DMS153 (cell line): ENCODE measurements around the gene CLN6.
"Not testable (repeated sequence)": the region's sequence is repeated elsewhere in the genome, so short reads cannot be mapped to it uniquely, and the experiment has no call there.

Experiments
- DNase-seq: peaks from one replicate; lab custom pipeline; 2025; lab: John Stamatoyannopoulos, UW

Gene CLN6

DNA sequence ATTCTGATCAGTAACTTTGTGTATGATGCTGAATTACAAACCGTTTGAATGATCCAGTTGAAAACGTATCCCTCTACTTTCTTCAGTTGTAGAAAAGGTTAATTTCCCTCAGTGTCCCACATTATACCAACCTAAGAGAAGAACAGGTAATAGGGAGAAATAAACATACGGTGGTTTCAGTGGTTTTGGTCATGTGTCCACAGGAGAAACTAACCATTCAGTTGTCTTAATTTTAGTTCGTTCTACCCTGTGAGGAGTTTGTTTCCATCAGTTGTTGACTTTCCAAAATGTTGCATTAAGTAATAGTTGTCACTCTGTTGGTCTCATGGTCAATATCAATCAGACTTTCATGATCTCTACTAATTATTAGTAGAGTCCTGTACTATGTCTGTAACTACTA, 39.5 kb downstream of the CLN6 start:
- DNase-seq: no peak

DNA sequence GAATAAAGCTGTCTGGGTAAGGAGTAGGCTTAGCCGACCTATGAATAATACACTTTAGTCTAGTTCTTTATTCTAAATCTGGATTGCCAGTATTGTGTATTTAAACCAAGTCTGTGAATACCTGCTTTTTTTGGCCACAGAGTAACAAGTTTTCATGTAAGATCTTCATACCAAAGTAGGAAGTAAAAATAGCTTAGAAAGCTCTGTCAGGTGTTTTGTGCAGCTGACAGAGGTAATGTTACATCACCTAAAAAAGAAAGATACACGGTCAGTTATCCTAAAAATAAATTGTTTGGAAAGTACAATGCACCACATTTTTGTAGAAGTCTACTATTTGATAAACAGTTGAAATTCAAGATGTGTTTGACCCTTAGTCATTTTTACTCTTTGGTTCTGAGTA, 40.9 kb downstream of the CLN6 start:
- DNase-seq: no peak

DNA sequence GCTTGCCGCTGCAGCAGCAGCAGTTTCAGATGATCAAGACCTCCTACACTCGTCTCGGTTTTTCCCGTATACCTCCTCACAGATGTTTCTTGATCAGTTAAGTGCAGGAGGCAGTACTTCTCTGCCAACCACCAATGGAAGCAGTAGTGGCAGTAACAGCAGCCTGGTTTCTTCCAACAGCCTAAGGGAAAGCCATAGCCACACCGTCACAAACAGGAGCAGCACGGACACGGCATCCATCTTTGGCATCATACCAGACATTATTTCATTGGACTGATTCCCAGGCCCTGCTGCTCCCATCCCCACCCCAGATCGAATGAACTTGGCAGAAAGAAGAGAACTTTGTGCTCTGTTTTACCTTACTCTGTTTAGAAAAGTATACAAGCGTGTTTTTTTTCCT, 42.0 kb downstream of the CLN6 start:
- no peak for DNase-seq

DNA sequence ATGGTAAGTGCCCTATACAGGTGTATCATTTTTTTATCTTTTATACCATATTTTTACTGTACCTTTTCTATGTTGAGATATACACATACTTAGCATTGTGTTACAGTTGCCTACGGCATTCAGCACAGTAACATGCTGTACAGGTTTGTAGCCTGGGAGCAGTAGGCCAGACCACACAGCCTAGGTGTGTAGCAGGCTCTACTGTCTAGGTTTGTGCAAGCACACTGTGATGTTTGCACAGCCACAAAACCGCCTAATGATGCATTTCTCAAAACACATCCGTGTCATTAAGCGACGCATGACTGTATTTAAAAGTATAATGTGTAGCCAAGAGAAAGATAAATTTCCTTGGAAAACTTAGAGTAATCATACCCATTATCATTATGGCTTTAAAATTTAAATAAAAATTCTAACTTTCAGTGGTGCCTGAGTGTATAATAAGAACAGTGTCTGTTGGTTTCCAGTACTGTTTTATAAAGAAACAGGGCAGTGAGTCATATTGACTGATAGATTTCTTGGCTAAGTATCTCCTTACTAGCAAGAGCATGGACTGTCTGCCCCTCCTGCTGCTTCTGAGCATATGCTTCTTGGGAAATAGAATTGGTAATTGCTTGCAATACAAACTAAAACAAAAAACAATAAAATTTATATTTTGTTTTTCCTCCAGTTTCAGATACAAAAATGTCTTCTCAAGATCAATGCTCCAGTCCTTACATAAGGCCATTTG, 42.7 kb downstream of the CLN6 start:
- no peak for DNase-seq

DNA sequence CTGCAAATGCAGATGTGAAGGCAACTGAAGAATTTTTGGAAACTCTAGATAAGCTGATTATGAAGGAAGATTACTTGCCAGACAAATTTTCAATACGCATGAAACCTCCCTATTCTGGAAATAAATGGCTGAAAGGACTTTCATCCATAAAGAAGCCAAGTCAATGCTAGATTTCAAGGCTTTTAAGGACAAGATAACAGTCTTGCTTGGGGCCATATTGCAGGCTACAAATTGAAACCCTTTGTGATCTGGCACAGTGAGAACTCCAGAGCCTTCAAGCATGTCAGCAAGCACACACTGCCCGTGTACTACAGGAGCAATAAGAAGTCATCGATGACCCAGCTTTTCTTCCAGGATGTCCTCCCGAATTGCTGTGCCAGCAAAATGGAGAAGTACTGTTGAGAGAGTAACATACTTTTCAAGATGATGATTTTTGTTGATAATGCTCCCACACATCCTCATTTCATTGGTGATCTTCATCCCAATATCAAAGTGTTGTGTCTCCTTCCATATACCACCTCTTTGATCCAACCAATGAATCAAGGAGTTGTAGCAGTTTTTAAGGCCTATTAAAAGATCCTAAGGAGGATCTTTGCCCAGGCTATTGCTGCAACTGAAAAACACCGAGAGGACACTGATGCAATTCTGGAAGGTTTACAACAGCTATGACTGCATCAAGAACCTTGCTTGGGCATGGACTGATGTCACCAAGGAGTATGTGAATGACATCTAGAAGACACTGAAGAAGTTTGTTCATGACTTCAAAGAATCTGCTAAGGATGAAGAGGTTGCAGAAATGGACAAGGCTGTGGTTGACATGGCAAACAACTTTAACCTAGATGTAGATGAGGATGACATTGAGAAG, 44.7 kb downstream of the CLN6 start:
- no peak for DNase-seq

DNA sequence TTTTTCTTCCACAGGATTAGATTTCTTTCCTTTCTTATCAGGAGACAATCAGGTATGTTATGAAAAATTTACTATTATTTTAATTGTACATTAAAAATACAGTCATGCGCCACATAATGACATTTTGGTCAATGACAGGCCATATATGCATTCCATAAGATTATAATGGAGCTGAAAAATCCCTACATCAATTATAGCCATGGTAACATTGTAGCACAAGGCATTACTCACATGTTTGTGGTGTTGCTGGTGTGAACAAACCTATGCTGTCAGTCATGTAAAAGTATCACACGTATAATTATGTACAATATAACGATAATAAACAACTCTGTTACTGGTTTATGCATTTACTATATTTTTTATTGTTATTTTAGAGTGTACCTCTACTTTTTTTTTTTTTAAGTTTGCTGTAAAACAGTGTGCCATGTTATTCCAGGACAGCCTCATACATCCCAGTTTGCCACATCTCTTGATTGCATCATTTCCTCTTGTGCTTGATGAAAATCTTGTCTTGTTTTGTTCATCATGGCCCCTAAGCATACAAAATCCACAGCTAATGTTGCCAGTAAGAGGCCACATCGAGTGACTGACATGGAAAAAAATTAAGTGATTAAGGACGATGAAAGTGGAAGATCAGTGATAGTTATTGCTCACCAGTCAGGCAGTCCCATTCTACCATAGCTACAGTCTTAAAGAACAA, 45.8 kb downstream of the CLN6 start:
- no peak for DNase-seq

DNA sequence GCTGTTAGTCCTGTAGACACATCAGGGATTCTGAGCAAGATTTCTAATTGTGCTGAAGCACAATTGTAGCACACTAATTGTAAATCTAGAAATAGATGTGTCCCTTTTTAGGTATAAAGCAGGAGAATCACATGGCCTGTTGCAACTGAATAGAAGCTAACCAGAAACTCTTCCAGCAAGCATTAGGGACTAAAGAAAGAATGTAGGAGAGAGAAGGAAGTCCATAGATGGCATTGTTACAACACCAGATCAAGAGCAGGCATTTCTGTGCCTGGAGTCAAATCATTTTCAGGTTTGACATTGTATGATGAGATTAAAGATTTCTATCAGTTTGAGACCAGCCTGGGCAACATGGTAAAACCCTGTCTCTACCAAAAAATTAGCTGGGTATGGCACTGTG, 51.8 kb downstream of the CLN6 start:
- no peak for DNase-seq

DNA sequence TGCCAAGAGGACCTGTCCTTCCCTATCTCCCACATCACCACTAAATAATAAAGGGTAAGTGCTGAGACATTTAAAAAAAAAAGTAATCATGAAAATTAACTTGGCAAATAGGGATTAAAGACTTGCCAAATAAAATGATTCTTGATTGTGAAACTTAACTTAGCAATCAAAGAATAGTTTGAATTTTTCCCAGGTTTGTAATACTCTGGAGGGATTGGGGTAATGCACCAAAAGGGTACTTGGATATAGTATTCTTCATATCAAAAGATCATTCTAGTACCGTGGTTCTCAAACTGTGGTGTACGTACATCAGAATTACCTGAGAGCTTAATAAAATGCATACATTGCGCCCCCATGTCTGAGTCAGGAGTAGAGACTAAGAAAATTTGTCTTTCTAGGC, 52.9 kb downstream of the CLN6 start:
- no peak for DNase-seq

DNA sequence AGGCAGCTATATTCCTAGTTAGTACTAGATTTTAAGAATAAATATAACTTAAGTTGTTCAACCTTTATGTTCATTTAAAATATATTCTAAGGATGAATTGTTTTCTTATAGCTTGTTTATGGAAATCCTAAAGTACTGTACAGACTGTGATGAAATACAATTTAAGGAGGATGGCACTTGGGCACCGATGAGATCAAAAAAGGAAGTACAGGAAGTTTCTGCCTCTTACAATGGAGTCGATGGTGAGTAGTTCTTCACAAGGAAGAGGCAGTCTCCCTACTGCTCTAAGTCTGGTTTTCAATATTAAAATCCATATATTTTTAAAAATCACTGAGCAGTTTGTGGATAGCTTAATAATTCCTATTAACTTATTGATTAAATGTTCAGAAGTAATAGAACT, 54.0 kb downstream of the CLN6 start:
- no peak for DNase-seq

DNA sequence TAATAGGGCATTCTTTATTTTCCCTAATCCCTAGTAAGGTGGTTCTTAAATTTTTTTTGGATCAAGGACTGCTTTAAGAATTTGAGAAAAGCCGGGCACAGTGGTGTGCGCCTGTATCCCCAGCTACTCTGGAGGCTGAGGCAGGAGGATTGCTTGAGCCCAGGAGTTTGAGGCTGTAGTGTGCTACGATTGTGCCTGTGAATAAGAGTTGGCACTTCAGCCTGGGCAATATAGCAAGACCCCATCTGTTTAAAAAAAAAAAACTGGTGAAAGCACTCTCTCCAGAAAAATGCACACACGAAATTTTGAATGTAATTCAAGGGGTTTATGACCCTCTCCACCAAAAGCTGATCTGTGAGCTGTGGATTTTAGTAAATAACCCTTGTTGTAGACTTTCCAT, 56.4 kb downstream of the CLN6 start:
- DNase-seq: no peak

DNA sequence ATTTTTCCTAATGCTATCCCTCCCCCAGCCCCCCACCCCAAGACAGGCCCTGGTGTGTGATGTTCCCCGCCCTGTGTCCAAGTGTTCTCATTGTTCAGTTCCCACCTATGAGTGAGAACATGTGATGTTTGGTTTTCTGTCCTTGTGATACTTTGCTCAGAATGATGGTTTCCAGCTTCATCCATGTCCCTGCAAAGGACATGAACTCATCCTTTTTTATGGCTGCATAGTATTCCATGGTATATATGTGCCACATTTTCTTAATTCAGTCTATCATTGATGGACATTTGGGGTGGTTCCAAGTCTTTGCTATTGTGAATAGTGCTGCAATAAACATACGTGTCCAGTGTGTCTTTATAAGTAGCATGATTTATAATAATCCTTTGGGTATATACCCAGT, 57.5 kb downstream of the CLN6 start:
- not testable (repeated sequence) for DNase-seq

DNA sequence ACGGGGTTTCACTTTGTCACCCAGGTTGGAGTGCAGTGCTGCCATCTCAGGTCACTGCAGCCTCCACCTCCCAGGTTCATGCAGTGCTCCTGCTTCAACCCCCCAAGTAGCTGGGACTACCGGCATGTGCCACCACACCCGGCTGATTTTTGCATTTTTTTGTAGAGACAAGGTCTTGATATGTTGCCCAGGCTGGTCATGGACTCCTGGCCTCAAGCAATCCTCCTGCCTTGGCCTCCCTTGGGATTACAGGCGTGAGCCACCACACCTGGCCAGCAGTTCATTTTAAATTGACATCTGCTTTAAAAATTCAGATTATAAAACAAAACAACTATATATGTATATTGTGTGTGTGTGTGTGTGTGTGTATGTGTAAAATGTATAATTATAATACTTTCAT, 62.7 kb downstream of the CLN6 start:
- DNase-seq: no peak

DNA sequence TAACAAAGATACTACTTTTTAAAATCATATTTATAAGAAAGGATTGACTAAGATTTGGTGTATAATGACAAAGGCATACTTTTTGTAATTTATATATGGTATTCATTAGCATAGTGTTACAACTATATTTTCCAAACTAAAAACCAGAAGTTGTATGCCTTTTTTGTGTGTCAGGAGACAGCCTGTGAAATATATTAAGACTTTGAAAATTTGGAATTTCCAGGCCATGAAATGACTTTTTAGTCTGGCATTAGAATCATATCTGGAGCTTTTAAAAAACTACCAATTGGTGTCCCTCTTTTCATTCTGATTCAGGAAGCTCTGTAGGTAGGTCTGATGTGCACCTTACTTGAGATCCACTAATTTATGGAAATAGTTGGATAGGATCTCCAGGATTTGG, 66.3 kb downstream of the CLN6 start:
- no peak for DNase-seq

DNA sequence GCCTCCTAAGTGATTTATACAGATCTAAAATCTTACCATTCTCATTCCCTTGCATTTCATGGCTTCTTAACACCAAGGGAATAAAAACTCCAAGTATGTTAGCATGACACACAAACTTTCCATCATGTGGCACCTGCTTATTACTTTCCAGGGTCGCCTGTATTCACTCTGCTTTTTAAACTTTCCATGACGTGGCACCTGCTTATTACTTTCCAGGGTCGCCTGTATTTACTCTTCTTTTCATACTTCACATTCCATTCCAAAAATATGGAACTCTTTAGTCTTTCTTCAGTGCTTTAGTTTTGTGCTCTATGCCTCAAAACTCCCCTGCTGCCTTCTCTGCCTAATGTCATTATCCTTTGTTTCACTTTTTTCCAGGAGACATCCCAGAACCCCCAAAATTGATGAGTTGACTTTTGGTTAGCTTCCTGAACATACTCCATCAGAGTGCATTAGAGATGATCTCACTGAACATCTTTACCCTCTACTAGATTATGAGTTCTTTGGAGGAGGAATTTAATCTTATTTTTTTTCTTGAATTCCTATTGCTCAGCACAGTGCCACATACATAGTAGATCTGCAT, 71.4 kb downstream of the CLN6 start:
- no peak for DNase-seq

DNA sequence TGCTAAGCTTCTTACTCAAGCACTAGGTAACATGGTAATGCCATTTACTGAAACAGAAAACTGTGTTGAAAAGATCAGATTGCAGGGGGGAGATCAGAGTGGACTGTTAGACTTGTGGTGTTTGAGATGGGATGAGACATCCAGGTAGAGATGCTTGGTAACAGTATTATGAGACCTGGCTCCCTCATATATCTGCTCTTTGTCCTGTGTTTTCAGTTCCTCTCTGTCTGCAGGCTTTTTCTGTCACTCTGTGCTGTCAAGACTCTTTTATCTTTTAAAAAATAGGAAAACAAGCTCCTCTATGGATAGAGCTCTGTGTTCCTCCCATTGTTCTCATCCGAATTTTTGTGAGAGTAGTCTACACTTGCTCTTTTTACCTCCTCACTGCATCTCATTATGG, 72.5 kb downstream of the CLN6 start:
- no peak for DNase-seq
